Measurements from ENCODE around the gene NOL7.

DNA sequence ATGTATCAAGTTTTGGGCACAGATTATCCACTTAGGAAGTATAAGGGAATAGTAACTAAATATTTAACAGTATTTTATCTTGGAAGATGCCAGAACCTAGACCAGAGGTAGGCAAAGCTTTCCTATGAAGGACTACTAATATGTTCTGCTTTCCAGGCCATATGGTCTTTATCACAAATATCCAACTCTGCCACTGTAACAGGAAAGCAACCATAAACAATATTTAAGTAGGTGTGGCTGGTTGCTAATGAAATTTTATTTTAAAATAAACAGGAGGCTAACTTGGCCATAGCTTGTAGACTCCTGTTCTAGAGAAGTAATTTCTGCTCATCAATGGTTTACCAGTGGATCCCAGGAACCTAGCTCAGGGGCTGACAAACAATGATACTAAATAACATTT, 39.4 kb downstream of the NOL7 start:
- TF ChIP-seq, protein P1, sequence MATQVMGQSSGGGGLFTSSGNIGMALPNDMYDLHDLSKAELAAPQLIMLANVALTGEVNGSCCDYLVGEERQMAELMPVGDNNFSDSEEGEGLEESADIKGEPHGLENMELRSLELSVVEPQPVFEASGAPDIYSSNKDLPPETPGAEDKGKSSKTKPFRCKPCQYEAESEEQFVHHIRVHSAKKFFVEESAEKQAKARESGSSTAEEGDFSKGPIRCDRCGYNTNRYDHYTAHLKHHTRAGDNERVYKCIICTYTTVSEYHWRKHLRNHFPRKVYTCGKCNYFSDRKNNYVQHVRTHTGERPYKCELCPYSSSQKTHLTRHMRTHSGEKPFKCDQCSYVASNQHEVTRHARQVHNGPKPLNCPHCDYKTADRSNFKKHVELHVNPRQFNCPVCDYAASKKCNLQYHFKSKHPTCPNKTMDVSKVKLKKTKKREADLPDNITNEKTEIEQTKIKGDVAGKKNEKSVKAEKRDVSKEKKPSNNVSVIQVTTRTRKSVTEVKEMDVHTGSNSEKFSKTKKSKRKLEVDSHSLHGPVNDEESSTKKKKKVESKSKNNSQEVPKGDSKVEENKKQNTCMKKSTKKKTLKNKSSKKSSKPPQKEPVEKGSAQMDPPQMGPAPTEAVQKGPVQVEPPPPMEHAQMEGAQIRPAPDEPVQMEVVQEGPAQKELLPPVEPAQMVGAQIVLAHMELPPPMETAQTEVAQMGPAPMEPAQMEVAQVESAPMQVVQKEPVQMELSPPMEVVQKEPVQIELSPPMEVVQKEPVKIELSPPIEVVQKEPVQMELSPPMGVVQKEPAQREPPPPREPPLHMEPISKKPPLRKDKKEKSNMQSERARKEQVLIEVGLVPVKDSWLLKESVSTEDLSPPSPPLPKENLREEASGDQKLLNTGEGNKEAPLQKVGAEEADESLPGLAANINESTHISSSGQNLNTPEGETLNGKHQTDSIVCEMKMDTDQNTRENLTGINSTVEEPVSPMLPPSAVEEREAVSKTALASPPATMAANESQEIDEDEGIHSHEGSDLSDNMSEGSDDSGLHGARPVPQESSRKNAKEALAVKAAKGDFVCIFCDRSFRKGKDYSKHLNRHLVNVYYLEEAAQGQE (IDR thresholded peaks at IDR 0.05; ENCODE audit: insufficient read depth in 1 of 2, low read depth in 2 of 2, low read length in 2 of 2), result no peak
- no peak for TF ChIP-seq POLR2AphosphoS5 (IDR thresholded peaks at IDR 0.05; ENCODE audit: low read depth, low read length)
- TF ChIP-seq TAF1 (IDR thresholded peaks at IDR 0.05; ENCODE audit: borderline replicate concordance, insufficient read depth, low read length), result no peak
- no peak for TF ChIP-seq SIN3A (IDR thresholded peaks at IDR 0.05; ENCODE audit: borderline replicate concordance, insufficient read depth, low read length)
- TF ChIP-seq FOXP2 (optimal IDR thresholded peaks at IDR 0.05; ENCODE audit: borderline replicate concordance, extremely low read depth, extremely low read length, insufficient read depth), result no peak

Measured in PFSK-1 (cell line).